ENCODE data around the gene EXOC6B. TPM values are rescaled to one million over a fixed set of nuclear protein-coding genes. Genes with fewer than 3 reads are reported as not detected.
"Not testable (repeated sequence)": the region's sequence is repeated elsewhere in the genome, so short reads cannot be mapped to it uniquely, and the experiment has no call there.

EXOC6B gene
- total and polyA plus RNA-seq, 2 experiments from 2014 or later, result 8.9 to 18.3 TPM

- H4K20me1 ChIP-seq (ENCODE audit: insufficient read depth), result no peaks in the 10 kb centered on the region
- in situ Hi-C loops (cut with MboI), result no loop called here
- no peak overlapping the region for H3K27ac ChIP-seq
- no peaks in the 10 kb centered on the region for H3K9me2 ChIP-seq (ENCODE audit: insufficient read depth)
- no peak for DNase-seq
- WGBS, 2 experiments (ENCODE audit: low coverage in 1 of 2, low lambda C conversion rate in 2 of 2, missing lambda C conversion rate in 2 of 2), result 95 to 97% methylated on average over 2 of the region's 2 CpGs
- H3K4me3 ChIP-seq, result no peak overlapping the region
- peaks cover 4% of the 10 kb centered on the region; the same call in 1 of the 2 replicates for H3K4me1 ChIP-seq (ENCODE audit: insufficient read depth)
- TF ChIP-seq EZH2 (IDR thresholded peaks at IDR 0.05; ENCODE audit: insufficient read depth, poor library complexity, severe bottlenecking) (no peak), EZH2phosphoT487 (IDR thresholded peaks at IDR 0.05; ENCODE audit: insufficient read depth, low read depth) (no peak)
- H3K27me3 ChIP-seq (replicated peaks; ENCODE audit: insufficient read depth), result no peaks in the 10 kb centered on the region
- no peaks in the 10 kb centered on the region for H3K9me3 ChIP-seq (ENCODE audit: low read depth)
- peaks cover 7% of the 10 kb centered on the region; the same call in 1 of the 2 replicates for H3K79me2 ChIP-seq (ENCODE audit: insufficient read depth)
- H2AFZ ChIP-seq, result no peak overlapping the region
- no peak overlapping the region for H3K9ac ChIP-seq
- H3K4me2 ChIP-seq (ENCODE audit: unreplicated experiment), result no peak overlapping the region
- peaks cover 8% of the 10 kb centered on the region; the same call in 1 of the 2 replicates for H3F3A ChIP-seq (ENCODE audit: insufficient read depth)
- no peaks in the 10 kb centered on the region for H3K36me3 ChIP-seq (ENCODE audit: low read depth)
These were observed 160.4 kb downstream of the EXOC6B start for GRCh38 chr2:72665448-72665847.

- no peaks in the 10 kb centered on the region for H3K9me2 ChIP-seq (ENCODE audit: insufficient read depth)
- no peak overlapping the region for H3K4me2 ChIP-seq (ENCODE audit: unreplicated experiment)
- H3K4me1 ChIP-seq (ENCODE audit: insufficient read depth), result no peaks in the 10 kb centered on the region
- 86 to 94% methylated on average over 1 to 2 of the region's 2 CpGs for WGBS, 2 experiments (ENCODE audit: low coverage in 1 of 2, low lambda C conversion rate in 2 of 2, missing lambda C conversion rate in 2 of 2)
- no peak overlapping the region for H3K4me3 ChIP-seq
- DNase-seq, result no peak
- H3K9me3 ChIP-seq (ENCODE audit: low read depth), result no peaks in the 10 kb centered on the region
- no peaks in the 10 kb centered on the region for H3K27me3 ChIP-seq (replicated peaks; ENCODE audit: insufficient read depth)
- TF ChIP-seq EZH2 (IDR thresholded peaks at IDR 0.05; ENCODE audit: insufficient read depth, poor library complexity, severe bottlenecking), result no peak
- no peak for TF ChIP-seq EZH2phosphoT487 (IDR thresholded peaks at IDR 0.05; ENCODE audit: insufficient read depth, low read depth)
- no peaks in the 10 kb centered on the region for H4K20me1 ChIP-seq (ENCODE audit: insufficient read depth)
- in situ Hi-C loops (cut with MboI), result no loop called here
- H3K36me3 ChIP-seq (ENCODE audit: low read depth), result no peaks in the 10 kb centered on the region
- H3K9ac ChIP-seq, result no peak overlapping the region
- H3K27ac ChIP-seq, result no peak overlapping the region
- no peak overlapping the region for H2AFZ ChIP-seq
- no peaks in the 10 kb centered on the region for H3K79me2 ChIP-seq (ENCODE audit: insufficient read depth)
- H3F3A ChIP-seq (ENCODE audit: insufficient read depth), result no peaks in the 10 kb centered on the region
These were observed 163.8 kb downstream of the EXOC6B start for GRCh38 chr2:72661985-72662384.

- in situ Hi-C loops (cut with MboI), result no loop called here
- no peaks in the 10 kb centered on the region for H3K9me2 ChIP-seq (ENCODE audit: insufficient read depth)
- H3K36me3 ChIP-seq (ENCODE audit: low read depth), result no peaks in the 10 kb centered on the region
- no peak for TF ChIP-seq EZH2phosphoT487 (IDR thresholded peaks at IDR 0.05; ENCODE audit: insufficient read depth, low read depth)
- no peak for TF ChIP-seq EZH2 (IDR thresholded peaks at IDR 0.05; ENCODE audit: insufficient read depth, poor library complexity, severe bottlenecking)
- no peaks in the 10 kb centered on the region for H3K27me3 ChIP-seq (replicated peaks; ENCODE audit: insufficient read depth)
- H3K9me3 ChIP-seq (ENCODE audit: low read depth), result no peaks in the 10 kb centered on the region
- no peaks in the 10 kb centered on the region for H3F3A ChIP-seq (ENCODE audit: insufficient read depth)
- H3K4me3 ChIP-seq, result no peak overlapping the region
- no peaks in the 10 kb centered on the region for H3K79me2 ChIP-seq (ENCODE audit: insufficient read depth)
- no peak overlapping the region for H3K27ac ChIP-seq
- DNase-seq, result no peak
- H3K4me1 ChIP-seq (ENCODE audit: insufficient read depth), result no peaks in the 10 kb centered on the region
- H3K4me2 ChIP-seq (ENCODE audit: unreplicated experiment), result no peak overlapping the region
- no peak overlapping the region for H2AFZ ChIP-seq
- WGBS, 2 experiments (ENCODE audit: low coverage in 1 of 2, low lambda C conversion rate in 2 of 2, missing lambda C conversion rate in 2 of 2), result 94 to 96% methylated on average over 6 of the region's 6 CpGs
- no peak overlapping the region for H3K9ac ChIP-seq
- no peaks in the 10 kb centered on the region for H4K20me1 ChIP-seq (ENCODE audit: insufficient read depth)
These were observed 176.0 kb downstream of the EXOC6B start for GRCh38 chr2:72649810-72650209.

- DNase-seq; H3K4me3 ChIP-seq; H3K4me1 ChIP-seq (ENCODE audit: insufficient read depth); H3K4me2 ChIP-seq (ENCODE audit: unreplicated experiment); H3K27ac ChIP-seq; H3K9me2 ChIP-seq (ENCODE audit: insufficient read depth); H3K27me3 ChIP-seq (replicated peaks; ENCODE audit: insufficient read depth); H4K20me1 ChIP-seq (ENCODE audit: insufficient read depth); in situ Hi-C loops (cut with MboI); H3K36me3 ChIP-seq (ENCODE audit: low read depth); H3K79me2 ChIP-seq (ENCODE audit: insufficient read depth); H3K9ac ChIP-seq; H3F3A ChIP-seq (ENCODE audit: insufficient read depth); H2AFZ ChIP-seq; H3K9me3 ChIP-seq (ENCODE audit: low read depth): not testable (repeated sequence)
- WGBS, 2 experiments (ENCODE audit: low coverage in 1 of 2, low lambda C conversion rate in 2 of 2, missing lambda C conversion rate in 2 of 2), result 78 to 82% methylated on average over 7 to 8 of the region's 8 CpGs
These were observed 184.6 kb downstream of the EXOC6B start for GRCh38 chr2:72641221-72641620.

- Histone ChIP-seq H3K27ac (no peak overlapping the region), H3F3A (ENCODE audit: insufficient read depth) (no peaks in the 10 kb centered on the region; the same call in 1 of the 2 replicates), H3K4me3 (no peak overlapping the region), H3K9ac (no peak overlapping the region), H2AFZ (no peak overlapping the region), H3K36me3 (ENCODE audit: low read depth) (no peaks in the 10 kb centered on the region), H3K27me3 (replicated peaks; ENCODE audit: insufficient read depth) (no peaks in the 10 kb centered on the region), H4K20me1 (ENCODE audit: insufficient read depth) (no peaks in the 10 kb centered on the region), H3K79me2 (ENCODE audit: insufficient read depth) (no peaks in the 10 kb centered on the region), H3K4me1 (ENCODE audit: insufficient read depth) (no peaks in the 10 kb centered on the region), H3K9me2 (ENCODE audit: insufficient read depth) (no peaks in the 10 kb centered on the region), H3K9me3 (ENCODE audit: low read depth) (no peaks in the 10 kb centered on the region), H3K4me2 (ENCODE audit: unreplicated experiment) (no peak overlapping the region)
- in situ Hi-C loops (cut with MboI), result no loop called here
- 72 to 84% methylated on average over 6 of the region's 6 CpGs for WGBS, 2 experiments (ENCODE audit: low coverage in 1 of 2, low lambda C conversion rate in 2 of 2, missing lambda C conversion rate in 2 of 2)
- DNase-seq, result no peak
- TF ChIP-seq EZH2phosphoT487 (IDR thresholded peaks at IDR 0.05; ENCODE audit: insufficient read depth, low read depth) (no peak), EZH2 (IDR thresholded peaks at IDR 0.05; ENCODE audit: insufficient read depth, poor library complexity, severe bottlenecking) (no peak)
These were observed 187.1 kb downstream of the EXOC6B start for GRCh38 chr2:72638600-72639211.
